Germinal center (tissue), 1 donor: ENCODE data around the gene MSL1.
"Not testable (repeated sequence)": the region's sequence is repeated elsewhere in the genome, so short reads cannot be mapped to it uniquely, and the experiment has no call there.

ENCODE experiments used
- DNase-seq: peaks from one replicate; pipeline ENCODE4 v3.0.0; 2012; ENCODE audit warnings: mixed read lengths, low spot score

MSL1 gene

GRCh38 chr17:40124279-40125141 lies 2.7 kb downstream of the MSL1 start:
- no peak for DNase-seq

DNA sequence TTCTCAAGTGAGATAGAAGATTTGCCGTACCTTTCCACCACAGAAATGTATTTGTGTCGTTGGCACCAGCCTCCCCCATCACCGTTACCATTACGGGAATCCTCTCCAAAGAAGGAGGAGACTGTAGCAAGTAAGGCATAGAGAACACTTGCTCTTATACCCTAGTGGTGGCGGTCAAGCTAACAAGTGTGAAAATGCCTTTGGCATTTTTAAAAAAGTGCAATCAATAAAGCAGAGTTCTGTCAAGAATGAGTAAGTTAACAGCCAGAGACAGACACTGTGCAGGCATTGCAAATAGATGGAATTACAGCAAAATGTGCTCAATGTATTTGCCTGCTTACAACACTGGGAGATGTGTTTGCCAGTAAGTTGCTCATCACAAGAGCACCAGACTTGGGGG lies 7.7 kb downstream of the MSL1 start:
- DNase-seq = no peak

DNA sequence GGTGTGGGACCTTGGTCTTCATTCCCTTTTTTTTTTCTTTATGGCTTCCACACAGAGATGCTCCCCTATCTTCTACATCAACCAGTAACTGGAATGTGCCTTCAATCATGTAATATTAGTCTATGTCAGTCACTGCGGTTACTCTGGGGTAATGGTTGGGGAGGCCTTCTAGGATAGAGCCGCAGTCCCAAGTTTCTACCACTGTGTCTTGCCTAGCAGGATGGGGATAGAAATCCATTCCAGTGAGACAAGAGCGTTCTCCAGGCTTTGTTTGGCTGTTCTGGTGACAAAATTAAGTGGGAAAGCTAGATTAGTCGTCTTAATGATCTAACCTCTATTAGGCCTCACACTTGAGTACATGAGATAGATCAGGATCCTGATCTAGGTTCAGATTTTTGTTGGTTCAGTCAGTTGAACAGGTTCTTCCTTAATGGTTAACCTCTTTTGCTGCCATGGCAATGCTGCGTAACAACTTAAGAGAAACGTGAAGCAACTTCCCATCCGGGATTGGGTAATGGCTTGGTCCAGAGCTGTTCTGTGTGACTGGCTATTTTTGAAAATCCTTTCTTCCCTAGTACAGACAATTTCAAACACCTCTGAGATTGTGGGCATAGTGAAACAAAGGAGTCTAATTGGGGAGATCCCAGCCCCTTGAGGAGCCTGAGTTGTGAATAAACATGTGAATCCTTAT lies 8.7 kb downstream of the MSL1 start:
- DNase-seq = no peak

DNA sequence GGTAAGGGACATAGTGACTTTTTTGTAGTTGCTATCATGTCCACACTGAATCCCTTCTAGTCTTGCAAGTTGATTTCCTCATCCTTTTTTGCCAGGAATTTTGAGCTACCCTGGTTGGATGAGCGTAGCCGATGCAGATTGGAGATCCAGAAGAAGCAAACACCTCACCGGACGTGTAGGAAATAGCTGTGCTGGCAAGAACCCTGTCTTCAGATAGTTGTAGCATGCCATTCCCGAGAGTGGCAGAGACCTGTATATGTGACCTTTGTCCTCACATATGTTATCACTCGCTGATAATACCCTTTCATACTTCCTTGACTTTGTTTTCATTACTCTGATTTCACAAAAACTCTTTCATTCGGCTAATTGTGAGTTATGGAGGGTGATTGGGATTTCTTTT lies 12.4 kb downstream of the MSL1 start:
- no peak for DNase-seq

DNA sequence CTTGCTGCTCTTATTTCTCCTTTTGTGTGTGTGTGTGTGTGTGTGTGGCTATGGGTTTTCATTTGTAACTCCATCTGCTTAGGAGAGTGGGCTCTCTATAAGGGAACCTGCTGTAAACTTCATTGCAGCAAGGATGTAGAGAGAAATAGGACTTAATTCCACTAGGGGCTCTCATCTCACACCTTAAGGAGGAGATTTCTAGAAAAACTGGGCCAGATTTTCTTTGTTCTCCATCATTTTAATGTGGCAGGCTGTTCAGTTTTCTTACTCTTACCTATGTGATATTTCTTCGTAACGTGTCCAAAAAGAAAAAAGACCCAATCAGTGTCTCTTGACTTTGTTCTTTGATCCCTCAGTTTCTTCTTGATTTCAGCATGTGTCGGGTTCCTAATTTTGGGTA lies 14.0 kb downstream of the MSL1 start:
- no peak for DNase-seq

DNA sequence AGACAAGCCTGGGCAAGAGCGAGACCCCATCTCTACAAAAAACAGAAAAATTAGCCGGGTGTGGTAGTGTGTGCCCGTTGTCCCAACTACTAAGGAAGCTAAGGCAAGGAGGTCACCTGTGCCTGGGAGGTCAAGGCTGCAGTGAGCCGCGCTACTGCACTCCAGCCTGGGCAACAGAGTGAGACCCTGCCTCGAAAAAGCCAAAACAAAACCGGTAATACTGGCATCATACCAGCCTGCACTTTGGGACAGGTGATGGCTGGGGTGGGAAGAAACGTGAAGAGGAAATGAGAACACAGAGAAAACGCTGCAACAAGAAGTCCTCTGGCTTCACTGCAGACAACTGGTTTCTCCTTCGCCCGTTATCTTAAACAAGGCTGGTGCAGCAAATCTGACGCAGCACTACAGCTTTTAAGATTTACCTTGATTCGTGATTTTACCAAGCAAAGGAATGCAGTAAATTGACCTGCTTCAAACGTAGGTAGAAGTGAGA lies 17.8 kb downstream of the MSL1 start:
- peak; percentile 46 for DNase-seq

GRCh38 chr17:40143166-40143565 lies 21.4 kb downstream of the MSL1 start:
- not testable (repeated sequence) for DNase-seq

DNA sequence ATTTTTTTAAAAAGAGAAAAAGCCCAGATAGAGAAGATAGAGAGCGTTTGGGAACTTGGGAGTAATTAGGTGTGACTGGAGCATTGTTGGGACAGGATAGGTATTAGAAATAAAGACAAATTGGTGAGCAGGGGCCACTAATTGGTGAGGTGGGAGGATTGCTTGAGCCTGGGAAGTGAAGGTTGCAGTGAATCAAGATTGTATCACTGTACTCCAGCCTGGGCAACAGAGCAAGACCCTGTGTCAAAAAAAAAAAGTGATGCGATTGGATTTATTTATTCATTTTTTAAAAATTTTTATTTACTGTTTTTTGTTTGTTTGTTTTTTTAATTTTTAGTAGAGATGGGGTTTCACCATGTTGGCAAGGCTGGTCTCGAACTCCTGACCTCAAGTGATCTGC lies 23.7 kb downstream of the MSL1 start:
- no peak for DNase-seq

- no peak for DNase-seq
These were observed 26.8 kb downstream of the MSL1 start for GRCh38 chr17:40148527-40148926.

- no peak for DNase-seq
These were observed 28.5 kb downstream of the MSL1 start for GRCh38 chr17:40150276-40150675.

- no peak for DNase-seq
These were observed 29.7 kb downstream of the MSL1 start for GRCh38 chr17:40151414-40151963.

DNA sequence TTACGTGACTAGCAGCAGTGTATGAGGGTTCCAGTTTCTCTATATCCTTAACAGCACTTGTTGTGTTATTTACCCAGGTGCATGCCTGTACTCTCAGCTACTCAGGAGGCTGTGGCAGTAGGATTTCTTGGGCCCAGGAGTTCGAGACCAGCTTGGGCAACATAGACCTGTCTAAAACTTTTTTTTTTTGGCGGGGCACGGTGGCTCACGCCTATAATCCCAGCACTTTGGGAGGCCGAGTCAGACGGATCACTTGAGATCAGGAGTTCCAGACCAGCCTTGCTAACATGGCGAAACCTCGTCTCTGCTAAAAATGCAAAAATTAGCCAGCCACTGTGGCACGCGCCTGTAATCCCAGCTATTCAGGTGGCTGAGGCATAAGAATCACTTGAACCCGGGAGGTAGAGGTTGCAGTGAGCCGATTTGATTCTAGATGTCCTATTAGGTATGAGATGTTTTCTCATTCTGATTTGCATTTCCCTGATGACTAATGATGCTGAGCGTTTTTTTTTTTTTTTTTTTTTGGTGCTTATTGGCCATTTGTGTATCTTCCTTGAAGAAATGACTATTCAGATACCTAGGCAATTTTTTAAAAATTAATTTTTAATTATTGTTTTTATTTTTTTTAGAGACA lies 31.9 kb downstream of the MSL1 start:
- DNase-seq = no peak

- no peak for DNase-seq
These were observed 36.2 kb downstream of the MSL1 start for GRCh38 chr17:40157973-40158372.

- DNase-seq = no peak
These were observed 36.8 kb downstream of the MSL1 start for GRCh38 chr17:40158438-40159013.

GRCh38 chr17:40159456-40159855 lies 37.7 kb downstream of the MSL1 start:
- no peak for DNase-seq

DNA sequence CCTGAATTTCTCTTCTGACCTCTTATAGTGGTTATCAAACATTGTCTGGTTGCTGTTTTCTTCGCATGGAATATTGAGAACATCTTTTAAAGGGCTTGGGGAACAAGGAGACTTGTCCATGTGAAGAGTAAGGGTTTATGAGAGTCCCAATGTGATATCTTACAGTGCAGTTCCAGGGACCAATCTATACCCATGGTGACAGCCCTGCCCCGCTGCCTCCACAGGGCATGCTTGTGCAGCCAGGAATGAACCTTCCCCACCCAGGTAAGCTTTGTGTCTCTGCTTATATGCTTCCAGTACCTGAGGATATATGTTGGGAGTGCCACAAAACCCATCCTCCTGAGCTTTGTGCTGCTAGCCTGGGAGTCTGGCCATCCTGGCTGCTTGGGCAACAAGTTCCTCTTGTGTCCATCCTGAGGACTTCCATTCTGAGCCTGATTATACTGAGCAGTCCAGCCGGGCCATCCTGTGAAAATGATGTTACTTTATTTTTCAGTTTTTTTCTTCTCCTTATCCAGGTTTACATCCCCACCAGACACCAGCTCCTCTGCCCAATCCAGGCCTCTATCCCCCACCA lies 46.0 kb downstream of the MSL1 start:
- no peak for DNase-seq

GRCh38 chr17:40168262-40168832 lies 46.6 kb downstream of the MSL1 start:
- peak; percentile 62 for DNase-seq

DNA sequence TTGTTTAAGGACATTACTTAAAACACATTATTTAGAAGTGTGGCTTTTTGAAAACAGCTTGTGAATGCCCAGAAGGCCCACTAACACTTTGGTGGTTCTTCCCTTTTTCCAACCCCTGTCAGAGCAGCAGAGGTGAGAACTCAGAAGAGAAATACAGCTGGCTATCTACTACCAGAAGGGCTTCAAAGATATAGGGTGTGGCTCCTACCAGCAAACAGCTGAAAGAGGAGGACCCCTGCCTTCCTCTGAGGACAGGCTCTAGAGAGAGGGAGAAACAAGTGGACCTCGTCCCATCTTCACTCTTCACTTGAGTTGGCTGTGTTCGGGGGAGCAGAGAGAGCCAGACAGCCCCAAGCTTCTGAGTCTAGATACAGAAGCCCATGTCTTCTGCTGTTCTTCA lies 48.6 kb downstream of the MSL1 start:
- no peak for DNase-seq

GRCh38 chr17:40171750-40172149 lies 50.0 kb downstream of the MSL1 start:
- no peak for DNase-seq

- no peak for DNase-seq
These were observed 51.5 kb downstream of the MSL1 start for GRCh38 chr17:40173091-40173777.

DNA sequence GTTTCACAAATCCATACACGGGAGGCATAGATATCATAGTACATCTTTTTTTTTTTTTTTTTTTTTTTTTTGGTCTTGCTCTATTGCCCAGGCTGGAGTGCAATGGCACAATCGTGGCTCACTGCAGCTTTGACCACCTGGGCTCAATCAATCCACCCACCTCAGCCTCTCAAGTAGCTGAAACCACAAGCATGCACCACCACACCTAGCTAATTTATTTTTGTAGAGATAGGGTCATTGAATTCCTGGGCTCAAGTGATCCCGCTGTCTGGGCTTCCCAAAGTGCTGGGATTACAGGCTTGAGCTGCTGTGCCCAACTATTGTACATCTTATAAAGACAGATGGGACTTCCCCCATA lies 52.0 kb downstream of the MSL1 start:
- no peak for DNase-seq
